Activated naive CD4-positive, alpha-beta T cell treated with anti-CD3 and anti-CD28 coated beads, Interleukin-2, amount 50 U/mL, for 72 hours (primary cell): Measurements from ENCODE around the gene ECD. TPM values are rescaled to one million over a fixed set of nuclear protein-coding genes. Genes with fewer than 3 reads are reported as not detected.

Source experiments
- ATAC-seq, 2 donors: fragments of 150-1000 bp; cut with Tn5 transposase; 2 replicates each; pipeline ENCODE4 v1.10.0; 2021; ENCODE audit warnings: mild to moderate bottlenecking in 2 of 2, moderate library complexity in 2 of 2
- DNase-seq, 2 donors: peaks; one replicate each; pipeline ENCODE4 v3.0.0; 2021 to 2022; ENCODE audit warnings: low spot score in 2 of 2
- H3K27ac Mint-ChIP-seq, 2 donors: one replicate each; pipeline ENCODE4 v1.8.0; 2022; ENCODE audit warnings: mild to moderate bottlenecking in 2 of 2, mixed read lengths in 2 of 2
- H3K36me3 Mint-ChIP-seq, 2 donors: one replicate each; pipeline ENCODE4 v1.8.0; 2022; ENCODE audit warnings: mixed read lengths in 2 of 2
- H3K9me3 Mint-ChIP-seq, 2 donors: one replicate each; pipeline ENCODE4 v1.8.0; 2022; ENCODE audit warnings: mixed read lengths in 2 of 2
- total RNA-seq, 2 donors: library from RNA; stranded (reverse); gene quantifications; one replicate each; pipeline ENCODE4 v1.2.3, GENCODE V29; 2022

Gene ECD
- total RNA-seq = 10 to 100 TPM; 31.7 to 39.6 TPM

- peaks cover 22 to 27% of the 10 kb centered on the region in 2 donors for H3K36me3 Mint-ChIP-seq
- H3K9me3 Mint-ChIP-seq = no peaks in the 10 kb centered on the region
- peak within 1 kb of the TSS; percentile 97 to 98 for H3K27ac Mint-ChIP-seq
- DNase-seq (peak; percentile 86 to 94), ATAC-seq (peak; percentile 96 to 99)
Measured at GRCh38 chr10:73167783-73168464, at the start of gene ECD, which contains the start of gene FAM149B1. TSS of gene ECD (minus strand) at chr10:73168008. CDS start at chr10:73163937, 4,071 bp downstream. TSS of gene FAM149B1 (plus strand) at chr10:73168119. CDS start at chr10:73168340, 221 bp downstream.

- H3K36me3 Mint-ChIP-seq = peaks cover 16 to 21% of the 10 kb centered on the region in 2 donors
- no peaks in the 10 kb centered on the region for H3K9me3 Mint-ChIP-seq
- no peak overlapping the region for H3K27ac Mint-ChIP-seq
- DNase-seq (no peak), ATAC-seq (no peak)
Measured at GRCh38 chr10:73215749-73216148, 47.9 kb upstream of the ECD start.

- no peak overlapping the region for H3K27ac Mint-ChIP-seq
- ATAC-seq (peak in 1 of 2 donors; percentile 14), DNase-seq (no peak)
- peaks cover 0 to under 1% of the 10 kb centered on the region in 2 donors for H3K9me3 Mint-ChIP-seq
- peaks cover 8 to 12% of the 10 kb centered on the region in 2 donors for H3K36me3 Mint-ChIP-seq
Measured at GRCh38 chr10:73211106-73211811, 43.5 kb upstream of the ECD start.

GRCh38 chr10:73210395-73211105 lies 42.7 kb upstream of the ECD start:
- no peak for DNase-seq
- Mint-ChIP-seq H3K36me3 (peaks cover 7 to 8% of the 10 kb centered on the region in 2 donors), H3K9me3 (peaks cover 0 to 6% of the 10 kb centered on the region in 2 donors), H3K27ac (no peak overlapping the region)
- peak in 1 of 2 donors; percentile 33 for ATAC-seq

DNA sequence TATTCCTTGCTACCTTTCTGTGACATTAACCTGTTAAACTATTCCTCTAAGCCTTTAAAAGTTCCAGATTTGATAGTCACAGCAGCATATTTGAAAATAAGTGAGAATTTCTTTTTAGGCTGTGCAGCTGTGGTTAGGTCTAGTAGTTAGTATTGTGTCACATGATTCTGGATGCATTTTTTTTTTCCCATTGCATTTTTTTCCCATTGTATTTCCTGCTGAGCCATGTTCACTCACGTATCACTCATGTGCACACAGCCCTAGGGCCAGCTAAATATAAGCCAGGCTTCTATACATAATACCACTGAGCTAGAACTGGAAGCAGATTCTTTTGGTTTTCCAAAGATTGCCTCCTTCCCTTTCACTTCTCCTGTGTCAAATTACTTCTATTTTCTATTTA lies 41.9 kb upstream of the ECD start:
- Mint-ChIP-seq H3K27ac (no peak overlapping the region), H3K9me3 (peaks cover 0 to 6% of the 10 kb centered on the region in 2 donors), H3K36me3 (peaks cover 7 to 10% of the 10 kb centered on the region in 2 donors)
- DNase-seq (no peak), ATAC-seq (no peak)

GRCh38 chr10:73207883-73208282 lies 40.1 kb upstream of the ECD start:
- no peak overlapping the region for H3K27ac Mint-ChIP-seq
- peaks cover 0 to 10% of the 10 kb centered on the region in 2 donors for H3K36me3 Mint-ChIP-seq

GRCh38 chr10:73206385-73206784 lies 38.6 kb upstream of the ECD start:
- ATAC-seq = no peak
- no peak overlapping the region for H3K27ac Mint-ChIP-seq
- no peak for DNase-seq
- peaks cover 0 to 10% of the 10 kb centered on the region in 2 donors for H3K36me3 Mint-ChIP-seq
- peaks cover 0 to 6% of the 10 kb centered on the region in 2 donors for H3K9me3 Mint-ChIP-seq

More at GRCh38 chr10:73207883-73208282, 40.1 kb upstream of the ECD start:
- no peak for ATAC-seq
- no peak for DNase-seq
- H3K9me3 Mint-ChIP-seq = peaks cover 0 to 6% of the 10 kb centered on the region in 2 donors

DNA sequence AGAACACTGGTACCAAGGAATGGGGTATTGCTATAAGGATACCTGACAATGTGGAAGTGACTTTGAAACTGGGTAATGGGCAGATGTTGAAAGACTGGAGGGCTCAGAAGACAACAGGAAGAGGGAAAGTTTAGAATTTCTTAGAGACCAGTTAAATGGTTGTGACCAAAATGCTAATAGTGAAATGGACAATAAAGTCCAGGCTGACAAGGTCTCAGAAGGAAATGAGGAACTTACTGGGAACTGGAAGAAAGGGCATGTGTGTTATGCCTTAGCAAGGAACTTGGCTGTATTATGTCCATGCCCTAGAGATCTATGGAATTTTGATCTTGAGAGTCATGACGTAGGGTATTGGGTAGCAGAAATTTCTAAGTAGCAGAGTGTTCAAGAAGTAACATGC lies 38.1 kb upstream of the ECD start:
- no peak for ATAC-seq
- no peak for DNase-seq
- H3K36me3 Mint-ChIP-seq = peaks cover 0 to 10% of the 10 kb centered on the region in 2 donors
- H3K9me3 Mint-ChIP-seq = peaks cover 0 to 6% of the 10 kb centered on the region in 2 donors
- no peak overlapping the region for H3K27ac Mint-ChIP-seq

DNA sequence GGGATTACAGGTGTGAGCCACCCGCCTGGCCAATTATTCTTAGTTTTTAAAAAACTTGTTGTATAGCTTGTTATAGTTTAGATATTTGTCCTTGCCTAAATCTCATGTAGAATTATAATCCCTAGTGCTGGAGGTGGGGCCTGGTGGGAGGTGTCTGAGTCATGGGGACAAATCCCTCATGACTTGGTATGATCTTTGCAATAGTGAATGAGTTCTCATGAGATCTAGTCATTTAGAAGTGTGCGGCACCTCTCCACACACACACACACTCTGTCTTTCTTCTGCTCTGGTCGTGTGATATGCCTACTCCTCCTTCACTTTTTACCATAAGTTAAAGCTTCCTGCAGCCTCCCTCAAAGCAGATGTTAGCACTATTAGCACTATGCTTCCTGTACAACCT lies 37.3 kb upstream of the ECD start:
- H3K36me3 Mint-ChIP-seq = peaks cover 0 to 10% of the 10 kb centered on the region in 2 donors
- no peak for DNase-seq
- ATAC-seq = no peak
- peaks cover 0 to 6% of the 10 kb centered on the region in 2 donors for H3K9me3 Mint-ChIP-seq
- H3K27ac Mint-ChIP-seq = no peak overlapping the region

- DNase-seq = no peak
- Mint-ChIP-seq H3K27ac (no peak overlapping the region), H3K36me3 (no peaks in the 10 kb centered on the region), H3K9me3 (no peaks in the 10 kb centered on the region)
- no peak for ATAC-seq
Measured at GRCh38 chr10:73190188-73190587, 22.4 kb upstream of the ECD start.

GRCh38 chr10:73186266-73186665 lies 18.5 kb upstream of the ECD start:
- Mint-ChIP-seq H3K36me3 (peaks cover 9 to 12% of the 10 kb centered on the region in 2 donors), H3K27ac (no peak overlapping the region), H3K9me3 (no peaks in the 10 kb centered on the region)
- ATAC-seq (no peak), DNase-seq (no peak)

- Mint-ChIP-seq H3K36me3 (peaks cover 12 to 15% of the 10 kb centered on the region in 2 donors), H3K27ac (no peak overlapping the region), H3K9me3 (no peaks in the 10 kb centered on the region)
- DNase-seq (no peak), ATAC-seq (no peak)
Measured at GRCh38 chr10:73183667-73184281, 16.0 kb upstream of the ECD start.

- H3K27ac Mint-ChIP-seq = no peak overlapping the region
- H3K36me3 Mint-ChIP-seq = peaks cover 12 to 15% of the 10 kb centered on the region in 2 donors
- ATAC-seq (no peak), DNase-seq (no peak)
- no peaks in the 10 kb centered on the region for H3K9me3 Mint-ChIP-seq
Measured at GRCh38 chr10:73182568-73182967, 14.8 kb upstream of the ECD start.

- Mint-ChIP-seq H3K27ac (no peak overlapping the region), H3K36me3 (no peaks in the 10 kb centered on the region), H3K9me3 (no peaks in the 10 kb centered on the region)
- DNase-seq (no peak), ATAC-seq (no peak)
Measured at GRCh38 chr10:73174148-73174925, 6.5 kb upstream of the ECD start.

- no peak overlapping the region for H3K27ac Mint-ChIP-seq
- peaks cover 2 to 6% of the 10 kb centered on the region in 2 donors for H3K36me3 Mint-ChIP-seq
- no peaks in the 10 kb centered on the region for H3K9me3 Mint-ChIP-seq
- DNase-seq = no peak
- no peak for ATAC-seq
Measured at GRCh38 chr10:73172867-73173266, 5.1 kb upstream of the ECD start.

GRCh38 chr10:73169320-73169719 lies 1.5 kb upstream of the ECD start:
- H3K9me3 Mint-ChIP-seq = no peaks in the 10 kb centered on the region
- H3K36me3 Mint-ChIP-seq = peaks cover 22 to 23% of the 10 kb centered on the region in 2 donors
- ATAC-seq (no peak), DNase-seq (no peak)
- no peak overlapping the region for H3K27ac Mint-ChIP-seq
